Activated CD4-positive, alpha-beta T cell treated with anti-CD3 and anti-CD28 coated beads, Interleukin-2, Interleukin-6, amounts not matched to agents 100 ng/mL and 50 ng/mL, durations not matched to agents 16 hours and 8 hours (primary cell): ENCODE measurements around the gene POLQ.
"Not testable (repeated sequence)": the region's sequence is repeated elsewhere in the genome, so short reads cannot be mapped to it uniquely, and the experiment has no call there.

Experiments used
- DNase-seq: peaks from one replicate; pipeline ENCODE4 v3.0.0-alpha.2; 2020

Gene POLQ

GRCh38 chr3:121414924-121415323 is 130.9 kb downstream of the POLQ start:
- peak; percentile 17 for DNase-seq

- peak; percentile 3 for DNase-seq
Measured at GRCh38 chr3:121411523-121411922, 134.3 kb downstream of the POLQ start.

GRCh38 chr3:121405631-121406030 is 140.2 kb downstream of the POLQ start:
- no peak for DNase-seq

- no peak for DNase-seq
Measured at GRCh38 chr3:121399820-121400219, 146.0 kb downstream of the POLQ start.

- DNase-seq, result not testable (repeated sequence)
Measured at GRCh38 chr3:121398051-121398450, 147.7 kb downstream of the POLQ start.

- DNase-seq, result not testable (repeated sequence)
Measured at GRCh38 chr3:121395967-121396366, 149.8 kb downstream of the POLQ start.

- not testable (repeated sequence) for DNase-seq
Measured at GRCh38 chr3:121388308-121388707, 157.5 kb downstream of the POLQ start.
